ENCODE measurements around the gene UPF2.

DNA sequence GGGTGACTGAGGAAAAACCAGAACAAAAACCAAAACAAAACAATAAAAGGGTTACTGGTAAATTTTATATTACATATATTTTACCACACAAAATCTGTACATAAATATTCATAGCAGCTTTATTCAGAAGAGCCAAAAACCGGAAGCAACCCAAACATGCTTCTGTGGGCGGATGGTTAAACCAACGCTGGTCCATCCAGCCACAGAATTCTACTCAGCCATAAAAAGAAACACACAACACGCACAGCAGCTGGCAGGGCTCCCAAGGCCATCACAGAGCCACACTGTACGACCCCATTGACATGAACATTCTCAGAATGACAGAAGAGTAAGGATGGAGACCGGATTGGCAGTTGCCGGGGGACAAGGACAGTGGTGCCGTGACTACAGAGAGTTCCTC is 135.9 kb downstream of the UPF2 start:
- TF ChIP-seq, protein P1, sequence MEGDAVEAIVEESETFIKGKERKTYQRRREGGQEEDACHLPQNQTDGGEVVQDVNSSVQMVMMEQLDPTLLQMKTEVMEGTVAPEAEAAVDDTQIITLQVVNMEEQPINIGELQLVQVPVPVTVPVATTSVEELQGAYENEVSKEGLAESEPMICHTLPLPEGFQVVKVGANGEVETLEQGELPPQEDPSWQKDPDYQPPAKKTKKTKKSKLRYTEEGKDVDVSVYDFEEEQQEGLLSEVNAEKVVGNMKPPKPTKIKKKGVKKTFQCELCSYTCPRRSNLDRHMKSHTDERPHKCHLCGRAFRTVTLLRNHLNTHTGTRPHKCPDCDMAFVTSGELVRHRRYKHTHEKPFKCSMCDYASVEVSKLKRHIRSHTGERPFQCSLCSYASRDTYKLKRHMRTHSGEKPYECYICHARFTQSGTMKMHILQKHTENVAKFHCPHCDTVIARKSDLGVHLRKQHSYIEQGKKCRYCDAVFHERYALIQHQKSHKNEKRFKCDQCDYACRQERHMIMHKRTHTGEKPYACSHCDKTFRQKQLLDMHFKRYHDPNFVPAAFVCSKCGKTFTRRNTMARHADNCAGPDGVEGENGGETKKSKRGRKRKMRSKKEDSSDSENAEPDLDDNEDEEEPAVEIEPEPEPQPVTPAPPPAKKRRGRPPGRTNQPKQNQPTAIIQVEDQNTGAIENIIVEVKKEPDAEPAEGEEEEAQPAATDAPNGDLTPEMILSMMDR (IDR thresholded peaks at IDR 0.05): no peak
- TF ChIP-seq POLR2A (IDR thresholded peaks at IDR 0.05): no peak
